IPS-18c (cell line): ENCODE results near the gene TMEM117.
"Not testable (repeated sequence)": the region's sequence is repeated elsewhere in the genome, so short reads cannot be mapped to it uniquely, and the experiment has no call there.

Source experiments
- H3K4me3 ChIP-seq: 2 replicates; pipeline ENCODE4 v1.7.0; 2013; ENCODE audit warnings: low read depth, mild to moderate bottlenecking, low read length, moderate library complexity; ENCODE audit not compliant: insufficient read depth
- H3K9me3 ChIP-seq: one replicate; pipeline ENCODE4 v1.6.1; 2013; ENCODE audit warnings: mild to moderate bottlenecking, low read length, moderate library complexity; ENCODE audit not compliant: control insufficient read depth, insufficient read depth

The TMEM117 gene

DNA sequence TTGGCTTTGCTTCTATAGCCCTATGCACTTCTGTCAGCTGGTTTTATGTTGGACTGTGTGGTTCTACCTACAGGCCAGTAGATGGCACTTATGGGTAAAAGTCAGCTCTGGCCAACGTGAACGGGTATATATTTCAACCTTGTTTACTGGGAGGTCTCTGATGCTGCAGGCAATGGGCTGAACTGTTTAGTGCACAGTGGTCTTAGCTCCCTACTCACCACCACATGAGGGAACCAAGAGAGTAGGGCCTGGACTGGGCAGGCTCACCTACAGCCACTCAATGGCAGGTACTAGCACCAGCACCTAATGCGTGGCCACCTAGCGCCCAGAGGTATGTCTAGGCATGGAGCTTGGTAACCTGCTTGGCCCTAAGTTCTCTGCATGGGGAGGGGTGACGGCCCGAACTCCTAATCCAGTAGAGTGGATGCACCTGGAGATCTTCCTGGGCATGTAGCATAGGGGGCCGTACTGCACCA is 481.8 kb downstream of the TMEM117 start:
- H3K4me3 ChIP-seq: no peak overlapping the region

DNA sequence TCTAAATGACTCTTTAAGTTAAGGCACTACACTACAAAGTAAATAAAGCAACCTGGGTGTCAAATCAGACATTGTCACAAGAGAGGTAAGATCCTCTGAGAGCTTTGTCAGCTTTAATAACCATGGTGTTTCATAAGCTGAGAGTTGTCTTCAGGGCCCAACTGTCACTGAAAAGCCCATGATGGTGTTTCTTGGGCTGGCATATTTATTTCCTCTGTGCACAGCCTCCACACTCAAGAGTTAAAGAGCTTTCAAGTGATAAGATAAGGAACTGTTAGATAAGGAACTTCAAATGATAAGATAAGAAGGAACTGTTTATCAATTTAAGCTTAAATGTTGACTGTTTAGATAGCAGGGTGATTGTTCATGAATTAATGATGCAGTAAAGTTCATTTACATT is 495.4 kb downstream of the TMEM117 start:
- no peak overlapping the region for H3K4me3 ChIP-seq

More for the DNA sequence above, 481.8 kb downstream of the TMEM117 start:
- no peaks in the 10 kb centered on the region for H3K9me3 ChIP-seq

DNA sequence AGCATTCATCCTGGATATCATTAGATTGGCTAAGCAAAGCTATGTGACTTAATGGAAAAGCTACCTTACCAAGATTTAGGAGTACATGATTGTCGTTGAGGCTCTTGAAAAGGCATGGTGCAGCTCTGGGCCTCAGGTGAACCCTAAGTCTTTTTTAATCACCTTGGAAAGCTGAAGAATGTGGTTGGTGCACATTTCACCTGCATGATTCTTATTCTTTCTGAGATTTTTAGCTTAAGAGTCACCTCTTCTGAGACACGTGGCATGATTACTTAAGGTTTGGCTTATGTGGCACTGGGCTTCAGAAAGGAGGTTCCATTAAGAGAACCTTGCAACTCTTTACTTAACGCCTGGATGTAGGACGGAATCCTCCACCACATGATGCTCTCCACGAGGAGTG is 498.5 kb downstream of the TMEM117 start:
- Histone ChIP-seq H3K4me3 (no peak overlapping the region), H3K9me3 (no peaks in the 10 kb centered on the region)

More for the DNA sequence above, 495.4 kb downstream of the TMEM117 start:
- H3K9me3 ChIP-seq: no peaks in the 10 kb centered on the region

DNA sequence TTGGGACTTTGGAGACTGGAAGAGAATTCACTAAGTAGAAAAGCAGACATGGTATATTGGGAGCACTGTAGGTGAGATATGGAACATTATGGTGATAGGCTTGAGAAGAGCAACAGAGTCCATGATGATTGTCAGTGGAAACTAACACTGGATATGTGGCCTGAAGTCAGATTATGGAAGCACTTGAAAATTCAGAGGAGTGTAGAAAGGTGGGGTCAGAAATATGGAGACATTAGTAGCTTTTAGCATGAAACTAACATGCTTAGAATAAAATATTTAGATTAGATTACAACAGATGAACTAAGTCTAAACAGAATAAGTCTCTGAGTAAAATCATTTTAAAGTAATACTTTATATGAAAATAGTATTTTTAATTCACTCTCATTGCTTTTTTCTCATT is 499.1 kb downstream of the TMEM117 start:
- H3K9me3 ChIP-seq: no peaks in the 10 kb centered on the region

DNA sequence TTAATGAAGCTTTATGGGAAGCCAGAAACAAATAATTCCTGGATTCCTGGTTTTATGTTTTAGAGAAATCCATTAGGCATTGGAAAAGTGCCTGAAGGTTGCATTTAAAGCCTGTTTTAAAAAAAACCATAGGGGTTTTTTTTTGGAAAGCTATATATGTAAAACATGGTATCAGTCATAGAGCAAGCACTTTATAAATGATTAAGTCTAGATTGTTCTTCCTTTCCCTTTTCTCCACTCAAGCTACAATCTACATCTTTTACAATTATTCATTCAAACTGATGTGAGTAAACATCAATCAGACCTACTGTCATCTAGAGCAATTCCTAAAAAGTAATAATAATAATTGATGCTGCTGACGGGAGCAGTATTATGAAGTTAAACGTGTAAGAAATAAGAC is 500.7 kb downstream of the TMEM117 start:
- H3K9me3 ChIP-seq: no peaks in the 10 kb centered on the region
- no peak overlapping the region for H3K4me3 ChIP-seq

More for the DNA sequence above, 499.1 kb downstream of the TMEM117 start:
- no peak overlapping the region for H3K4me3 ChIP-seq

DNA sequence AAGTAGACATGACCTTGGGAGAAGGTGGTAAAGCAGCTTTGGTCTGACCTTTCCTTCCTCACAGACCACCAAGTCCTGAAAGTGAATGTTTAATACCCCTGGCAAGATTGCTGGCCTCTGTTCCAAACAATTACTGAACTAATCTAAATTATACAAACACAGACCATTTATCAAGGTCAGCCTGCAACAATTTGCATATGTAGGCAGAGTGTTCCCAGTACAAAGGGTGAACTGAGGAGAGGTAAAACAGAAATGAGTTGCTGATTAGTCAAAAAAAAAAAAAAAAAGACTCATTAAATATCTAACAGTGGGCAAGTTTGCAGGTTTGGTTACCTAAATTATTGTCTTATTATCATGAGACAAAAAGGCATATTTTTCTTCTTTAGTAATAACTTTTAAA is 506.5 kb downstream of the TMEM117 start:
- no peak overlapping the region for H3K4me3 ChIP-seq
- no peaks in the 10 kb centered on the region for H3K9me3 ChIP-seq

DNA sequence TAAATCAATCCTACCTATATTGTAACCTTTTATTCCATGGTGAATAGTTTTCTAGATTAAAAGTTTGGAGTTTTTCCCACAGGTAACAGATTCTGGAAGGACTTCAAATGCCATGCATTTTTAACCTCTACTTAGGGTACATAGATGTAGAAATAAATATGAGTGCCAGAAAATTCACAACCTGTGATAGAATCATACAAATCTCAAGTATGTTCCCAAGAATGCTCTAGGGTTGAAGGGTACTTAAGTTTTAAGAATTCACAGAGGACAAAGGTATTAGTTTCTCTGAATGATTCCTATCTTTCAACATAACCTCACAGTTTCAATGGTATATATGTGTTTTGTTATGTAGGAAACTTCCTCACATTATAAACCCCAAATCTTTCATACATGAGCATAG is 511.3 kb downstream of the TMEM117 start:
- H3K9me3 ChIP-seq: no peaks in the 10 kb centered on the region
- H3K4me3 ChIP-seq: no peak overlapping the region

DNA sequence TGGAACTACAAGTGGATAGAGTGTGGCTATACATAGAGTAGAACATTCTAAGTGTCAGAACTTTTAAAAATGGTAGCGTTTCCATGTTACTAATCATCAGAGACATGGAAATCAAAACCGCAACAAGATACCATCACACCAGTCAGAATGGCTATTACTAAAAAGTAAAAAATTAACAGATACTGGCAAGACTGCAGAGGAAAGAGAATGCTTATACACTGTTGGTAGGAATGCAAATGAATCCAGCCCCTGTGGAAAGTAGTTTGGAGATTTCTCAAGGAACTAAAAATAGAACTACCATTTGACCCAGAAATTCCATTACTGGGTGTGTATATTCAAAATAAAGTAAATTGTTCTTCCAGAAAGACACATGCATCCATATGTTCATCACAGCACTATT is 521.6 kb downstream of the TMEM117 start:
- H3K4me3 ChIP-seq: no peak overlapping the region
- H3K9me3 ChIP-seq: no peaks in the 10 kb centered on the region

DNA sequence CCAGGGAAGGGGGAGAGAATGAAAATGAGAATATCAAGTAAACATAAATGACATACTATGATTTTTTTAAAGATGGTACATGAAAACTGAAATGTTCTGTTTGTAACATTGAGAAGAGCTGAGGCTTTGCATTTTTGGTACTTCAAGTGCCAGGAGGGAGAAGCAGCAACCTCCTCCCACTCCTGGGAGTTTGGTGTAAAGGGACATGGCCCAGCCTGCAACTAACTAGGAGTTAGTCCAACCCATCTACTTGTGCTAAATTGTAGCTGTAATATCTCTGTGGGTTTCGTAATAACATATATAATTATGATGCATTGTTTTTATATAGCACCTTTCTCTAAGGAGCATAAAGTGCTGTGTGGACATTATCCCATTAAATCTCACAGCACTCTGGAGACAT is 522.8 kb downstream of the TMEM117 start:
- Histone ChIP-seq H3K4me3 (no peak overlapping the region), H3K9me3 (no peaks in the 10 kb centered on the region)

DNA sequence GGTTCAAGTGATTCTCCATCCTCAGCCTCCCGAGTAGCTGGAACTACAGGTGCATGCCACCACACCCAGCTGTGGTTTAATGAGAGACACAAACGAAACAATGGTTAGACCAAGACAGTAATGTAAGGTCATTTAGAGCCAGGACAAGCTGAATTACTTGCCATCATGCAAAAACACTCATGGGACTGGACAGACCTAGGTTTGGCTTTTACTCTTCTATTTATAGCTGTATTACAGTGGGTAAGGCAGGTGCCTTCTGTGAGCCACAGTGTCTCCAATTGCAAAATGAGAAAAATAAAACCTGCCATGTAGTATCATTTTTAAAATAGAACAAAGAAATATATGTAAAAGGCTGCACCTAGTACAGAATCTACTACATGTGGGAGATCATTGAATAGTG is 527.1 kb downstream of the TMEM117 start:
- no peak overlapping the region for H3K4me3 ChIP-seq

DNA sequence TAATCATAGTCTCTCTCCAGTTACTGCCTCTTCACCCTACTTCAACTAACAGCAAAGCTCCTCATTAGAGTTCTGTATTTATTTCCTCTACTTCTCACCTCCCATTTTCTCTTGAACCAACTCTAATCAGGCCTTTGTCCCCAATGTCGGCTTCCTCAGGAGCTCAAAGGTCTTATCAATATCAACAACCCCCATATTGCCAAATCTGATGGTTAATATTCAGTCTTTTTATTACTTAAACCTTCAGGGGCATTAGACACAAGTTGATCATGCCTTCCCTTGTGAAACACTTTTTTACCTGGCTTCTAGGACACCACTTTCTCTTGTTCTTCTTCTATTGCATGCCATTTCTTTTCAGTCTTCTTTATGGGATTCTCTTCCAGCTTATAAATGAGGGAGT is 531.3 kb downstream of the TMEM117 start:
- no peak overlapping the region for H3K4me3 ChIP-seq

More for the DNA sequence above, 527.1 kb downstream of the TMEM117 start:
- no peaks in the 10 kb centered on the region for H3K9me3 ChIP-seq

DNA sequence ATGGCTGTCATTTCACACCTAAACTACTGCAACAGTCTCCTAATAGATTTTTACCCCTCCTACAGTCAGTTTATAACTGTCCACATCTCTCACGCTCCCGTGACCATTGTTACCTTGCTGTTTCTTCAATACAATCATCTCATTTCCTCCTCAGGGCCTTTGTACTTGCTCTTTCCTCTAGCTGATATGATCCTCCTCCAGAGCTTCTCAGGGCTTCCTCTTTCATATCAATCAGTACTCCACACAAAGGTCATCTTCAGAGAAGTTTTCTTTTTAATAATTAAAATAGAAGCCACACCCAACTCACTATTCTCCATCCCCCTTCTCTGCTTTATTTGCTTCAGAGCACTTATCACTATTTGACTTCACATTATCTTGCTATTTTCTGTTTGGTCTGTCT is 532.0 kb downstream of the TMEM117 start:
- H3K9me3 ChIP-seq: no peaks in the 10 kb centered on the region

More for the DNA sequence above, 531.3 kb downstream of the TMEM117 start:
- no peaks in the 10 kb centered on the region for H3K9me3 ChIP-seq

DNA sequence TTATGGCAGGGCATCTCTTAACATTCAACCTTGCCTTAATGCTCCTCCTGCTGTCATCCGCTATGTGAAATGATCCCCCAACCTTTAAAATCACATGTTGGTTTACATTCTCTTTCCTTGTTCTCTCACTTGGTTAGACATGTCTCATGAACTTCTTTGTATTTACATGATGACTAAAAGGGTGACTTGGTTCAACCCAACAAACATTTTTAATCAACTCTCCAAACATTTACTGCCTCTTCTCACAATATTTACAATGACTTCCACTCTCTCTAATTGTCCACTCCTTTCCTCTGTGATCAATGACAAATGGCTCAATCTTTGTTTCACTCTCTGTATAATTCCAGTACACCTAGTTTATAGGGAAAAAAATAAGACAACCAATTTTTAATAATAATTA is 534.1 kb downstream of the TMEM117 start:
- Histone ChIP-seq H3K4me3 (no peak overlapping the region), H3K9me3 (no peaks in the 10 kb centered on the region)

More for the DNA sequence above, 532.0 kb downstream of the TMEM117 start:
- H3K4me3 ChIP-seq: no peak overlapping the region

DNA sequence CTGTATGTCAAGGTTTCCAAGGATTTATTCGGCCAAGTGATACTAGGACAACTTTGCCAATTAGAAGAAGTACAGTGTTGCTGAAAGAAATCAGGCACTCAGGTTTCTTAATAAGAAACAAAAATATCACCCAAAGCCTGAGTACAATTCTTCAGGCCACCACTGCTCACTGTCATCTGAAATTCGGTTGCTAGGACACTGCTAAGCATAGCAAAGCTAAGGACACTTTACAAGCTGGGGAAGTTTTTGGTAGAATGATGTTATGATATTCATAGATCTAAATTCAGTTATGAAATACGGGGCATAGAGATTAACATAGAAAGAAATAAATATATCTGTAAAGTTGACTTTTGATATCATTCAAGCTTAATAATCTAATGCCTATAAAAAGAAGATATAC is 535.1 kb downstream of the TMEM117 start:
- H3K9me3 ChIP-seq: no peaks in the 10 kb centered on the region

DNA sequence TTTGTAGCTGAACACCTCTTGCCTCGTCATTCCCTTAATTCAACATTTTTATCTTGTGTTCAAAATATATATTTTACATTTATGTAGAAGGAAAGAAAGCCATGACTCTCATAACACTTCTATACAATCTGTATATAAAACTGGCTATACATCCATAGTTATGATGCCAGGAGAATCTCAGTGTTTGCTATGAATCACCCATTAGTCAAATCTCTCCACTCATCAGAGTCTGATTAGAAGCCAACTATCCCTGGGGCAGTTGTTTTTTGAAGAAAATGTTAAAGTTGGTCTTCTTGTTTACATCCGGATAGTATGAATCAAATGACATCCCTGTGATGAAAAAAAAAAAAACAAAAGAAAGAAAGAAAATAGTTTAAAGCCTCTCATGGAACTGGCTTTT is 536.4 kb downstream of the TMEM117 start:
- no peak overlapping the region for H3K4me3 ChIP-seq
- H3K9me3 ChIP-seq: no peaks in the 10 kb centered on the region

More for the DNA sequence above, 535.1 kb downstream of the TMEM117 start:
- no peak overlapping the region for H3K4me3 ChIP-seq

DNA sequence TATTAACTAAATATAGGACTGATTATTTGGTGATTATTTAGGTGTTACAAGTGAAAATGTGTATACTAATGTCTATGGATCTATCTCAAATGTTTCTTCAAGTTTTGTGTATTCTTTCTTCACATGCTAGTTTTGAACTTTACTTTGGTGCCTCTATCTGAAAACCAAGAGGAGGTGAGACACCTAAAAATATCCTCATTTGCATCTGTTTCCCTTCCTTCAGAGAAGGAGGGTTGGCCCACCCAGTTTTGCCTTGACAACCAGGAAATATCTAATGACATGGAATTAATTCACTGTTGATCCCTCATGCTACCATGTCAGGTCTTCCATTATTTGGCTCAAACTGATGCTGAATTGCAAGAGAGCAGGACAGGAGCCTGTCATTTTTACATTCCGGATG is 539.8 kb downstream of the TMEM117 start:
- H3K9me3 ChIP-seq: no peaks in the 10 kb centered on the region
- H3K4me3 ChIP-seq: no peak overlapping the region

DNA sequence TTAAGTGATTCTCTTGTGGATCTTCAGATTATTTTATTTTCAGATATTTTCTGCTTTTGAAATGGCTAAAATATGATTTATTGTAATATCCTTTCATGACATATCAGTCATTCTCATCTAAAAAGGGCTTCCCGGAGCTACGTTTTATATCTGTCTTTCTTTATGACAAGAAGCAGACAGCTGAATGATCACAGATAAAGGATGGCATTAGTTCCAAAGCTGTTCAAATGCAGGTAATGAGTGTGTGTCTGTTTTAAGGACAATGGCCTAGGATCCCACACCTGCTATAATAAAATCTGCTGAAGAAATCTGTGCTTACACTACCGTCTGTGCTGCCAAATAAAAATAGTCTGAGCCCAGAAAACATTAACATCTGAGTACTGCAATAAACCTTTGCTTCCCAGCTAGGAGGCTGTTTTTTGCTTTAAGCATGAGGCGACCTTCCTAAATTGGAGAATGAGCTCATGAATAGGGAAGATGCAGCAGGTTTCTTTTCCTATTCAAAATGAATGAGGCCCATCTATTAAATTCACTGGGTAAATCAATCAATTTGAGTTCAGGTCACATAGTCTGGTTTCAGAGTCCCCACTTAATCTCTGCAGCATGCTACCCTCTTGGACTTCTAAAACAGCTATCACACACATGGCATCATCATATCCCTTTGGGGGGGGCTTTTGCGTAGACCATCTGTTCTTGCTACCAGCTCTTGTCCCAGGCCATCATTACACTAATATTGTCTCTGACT is 541.7 kb downstream of the TMEM117 start:
- H3K4me3 ChIP-seq: no peak overlapping the region
- no peaks in the 10 kb centered on the region for H3K9me3 ChIP-seq

DNA sequence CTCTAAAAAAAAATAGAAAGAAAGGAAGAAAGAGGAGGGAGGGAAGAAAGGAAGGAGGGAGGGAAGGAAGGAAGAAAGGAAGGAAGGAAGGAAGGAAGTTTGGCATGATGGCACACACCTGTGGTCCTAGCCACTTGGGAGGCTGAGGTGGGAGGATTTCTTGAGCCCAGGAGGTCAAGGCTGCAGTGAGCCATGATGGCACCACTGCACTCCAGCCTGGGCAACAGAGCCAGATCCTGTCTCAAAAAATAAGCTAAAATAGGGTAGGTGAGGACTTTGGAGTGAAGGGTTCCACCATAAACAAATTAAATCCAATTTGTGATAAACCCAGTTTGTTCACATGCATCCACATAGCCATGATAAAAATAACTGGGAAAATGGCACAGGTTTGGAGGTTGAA is 543.2 kb downstream of the TMEM117 start:
- not testable (repeated sequence) for H3K9me3 ChIP-seq, H3K4me3 ChIP-seq

DNA sequence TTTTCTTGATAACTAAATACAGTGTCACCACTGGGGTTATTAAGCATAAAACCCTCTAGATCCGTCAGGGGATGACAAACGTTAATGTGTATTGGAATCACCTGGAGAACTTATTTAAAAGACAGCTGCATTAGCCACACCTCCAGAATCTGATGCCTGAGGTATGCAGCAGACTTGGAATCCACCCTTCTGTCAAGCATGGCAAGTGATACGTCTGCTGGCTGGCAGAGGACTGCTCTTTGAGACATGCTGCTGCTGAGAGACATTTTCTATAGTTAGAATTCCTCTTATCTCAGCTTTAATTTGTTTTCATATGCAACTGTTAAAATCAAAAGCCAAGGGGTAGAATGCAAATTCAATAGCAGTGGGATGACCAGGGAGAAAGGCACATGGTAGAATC is 544.0 kb downstream of the TMEM117 start:
- H3K4me3 ChIP-seq: no peak overlapping the region
- H3K9me3 ChIP-seq: no peaks in the 10 kb centered on the region
